ENCODE data around the gene COPZ2.
"Not testable (repeated sequence)": the region's sequence is repeated elsewhere in the genome, so short reads cannot be mapped to it uniquely, and the experiment has no call there.

COPZ2 gene

DNA sequence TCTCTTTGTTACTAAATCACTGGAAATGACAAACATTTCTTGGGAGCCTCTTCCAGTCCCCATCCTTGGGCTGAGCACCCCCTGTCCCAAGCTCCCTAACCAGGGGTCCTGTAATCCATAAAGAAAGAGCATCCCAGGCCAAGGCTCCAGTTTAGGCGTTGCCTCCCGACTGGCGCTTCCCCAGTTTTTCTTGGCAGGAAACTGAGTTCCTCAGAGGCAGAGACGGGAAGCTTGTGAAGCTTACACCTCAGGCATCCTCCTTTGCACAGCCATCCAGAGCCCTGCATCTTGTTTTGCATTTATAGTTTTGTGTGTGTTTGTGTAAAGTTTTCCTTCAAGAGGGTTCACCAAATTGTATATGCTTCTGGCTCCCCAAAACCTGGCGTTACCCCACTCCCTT, 7.1 kb downstream of the COPZ2 start:
- DNase-seq (ENCODE audit: low read depth in 2 of 2) = no peak

DNA sequence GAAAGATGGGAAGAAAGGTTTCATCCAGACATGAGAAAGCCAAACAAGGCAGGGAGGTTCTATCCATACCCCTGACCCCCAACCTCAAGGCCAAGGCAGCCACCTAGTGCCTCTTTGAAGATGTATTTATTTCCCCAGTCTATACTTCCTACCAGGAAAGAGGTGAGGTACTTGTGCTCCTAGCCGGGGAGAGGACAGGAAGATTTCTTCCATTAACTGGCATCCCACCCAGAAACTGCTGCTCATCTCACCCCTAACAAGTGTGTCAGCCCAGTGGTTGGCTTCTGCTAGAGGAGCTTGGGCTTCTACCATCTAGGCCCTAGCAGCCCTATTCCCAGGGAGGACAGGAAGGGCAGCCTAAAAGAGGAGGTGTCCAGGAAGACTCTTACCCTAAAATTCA, 8.9 kb downstream of the COPZ2 start:
- DNase-seq (ENCODE audit: low read depth in 2 of 2) = no peak

DNA sequence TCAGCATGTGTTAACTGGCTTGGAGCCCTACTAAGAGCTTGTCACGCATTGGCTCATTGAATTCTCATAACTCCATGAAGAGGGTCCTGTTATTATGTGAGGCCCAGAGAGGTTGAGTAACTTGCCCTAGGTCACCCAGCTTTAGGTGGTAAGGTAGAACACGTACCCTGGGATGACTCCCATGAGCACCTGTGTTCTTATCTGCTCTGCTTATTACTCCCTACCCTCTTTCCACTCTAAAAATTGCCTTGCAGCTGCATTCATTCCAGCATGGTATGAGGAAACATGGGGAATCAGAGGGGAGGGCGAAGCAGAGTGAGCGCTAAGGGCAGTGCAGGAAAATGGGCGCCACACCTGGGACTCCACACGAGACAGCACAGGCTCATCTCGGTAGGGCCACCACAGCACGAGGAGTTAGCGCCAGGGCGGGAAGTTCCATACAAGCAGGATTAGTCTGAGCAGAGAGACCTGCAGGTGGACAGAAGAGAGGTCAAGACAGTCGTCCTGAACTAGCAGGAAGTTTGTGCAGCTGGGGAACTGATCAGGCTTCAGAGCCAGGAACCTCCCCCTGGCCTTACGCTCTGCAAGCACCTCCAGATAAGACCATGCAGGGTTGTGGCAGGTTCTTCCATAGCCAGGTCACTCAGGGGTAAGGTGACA, 10.1 kb downstream of the COPZ2 start:
- DNase-seq (ENCODE audit: low read depth in 2 of 2) = no peak

DNA sequence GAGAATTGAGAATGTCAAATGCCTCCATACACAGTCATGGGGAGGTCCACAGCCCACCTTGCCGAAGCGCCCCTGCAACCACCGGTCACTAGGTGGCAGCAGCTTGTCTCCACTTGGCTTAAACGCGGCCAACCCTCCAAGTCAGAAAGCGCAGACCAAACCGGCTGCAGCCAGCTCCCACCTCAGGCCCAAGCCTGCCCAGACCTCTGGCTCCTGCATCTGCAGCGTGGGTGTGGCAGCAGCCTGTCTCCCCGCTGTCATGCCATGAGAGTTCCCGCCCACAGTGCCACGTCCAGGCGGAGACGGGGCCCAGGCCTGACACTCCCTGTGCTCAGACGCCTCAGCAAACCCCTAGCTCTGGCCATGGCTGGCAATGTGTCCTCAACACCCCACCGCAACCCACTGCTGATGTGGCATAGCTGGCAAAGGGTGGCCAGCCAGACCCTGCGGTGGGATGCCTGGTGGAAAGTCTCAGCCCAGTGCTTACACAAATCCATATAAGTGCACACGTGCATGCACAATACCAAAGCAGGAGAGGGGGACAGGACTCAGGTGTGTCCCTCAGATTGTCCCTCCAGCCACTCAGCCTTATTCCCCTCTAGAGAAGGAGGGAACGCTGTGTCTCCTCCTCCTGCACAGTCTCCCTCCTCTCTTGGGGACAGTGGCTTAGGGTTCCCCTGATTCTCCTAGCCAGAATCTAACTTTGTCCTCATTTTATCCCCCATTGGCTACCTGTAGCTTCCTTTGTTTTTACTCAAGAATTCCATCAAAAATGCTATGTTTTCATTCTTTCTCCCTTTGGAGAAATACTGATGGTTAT, 10.9 kb downstream of the COPZ2 start:
- peak in 1 of 2 donors; percentile 54 for DNase-seq (ENCODE audit: low read depth in 2 of 2)

DNA sequence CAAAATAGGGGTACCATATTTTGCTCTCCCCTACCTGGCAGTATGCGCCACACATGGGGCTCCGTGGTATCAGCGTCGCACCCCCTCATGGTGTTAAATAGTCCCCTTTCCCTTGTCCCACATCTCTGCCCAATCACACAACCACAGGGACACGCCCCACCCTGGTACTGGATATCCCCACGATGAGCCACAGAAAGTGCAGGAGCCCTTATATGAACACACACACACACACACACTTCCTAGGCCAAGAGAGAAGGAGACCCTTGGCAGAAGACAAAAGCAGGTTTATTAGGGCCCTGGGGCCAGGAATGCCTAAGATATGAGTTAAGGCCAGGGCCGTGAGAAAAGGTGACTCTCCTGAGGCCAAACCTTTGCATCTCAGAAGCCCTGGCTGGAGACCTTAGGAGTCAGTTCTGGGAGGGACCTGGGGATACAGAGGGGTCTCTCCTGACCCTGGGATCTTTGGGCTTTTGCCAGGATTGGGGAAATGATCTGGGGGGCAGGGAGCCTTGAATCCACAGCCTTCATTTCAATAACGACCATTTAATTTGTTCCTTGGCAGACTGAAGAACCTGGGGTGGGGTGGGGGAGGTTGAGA, 11.6 kb downstream of the COPZ2 start:
- no peak for DNase-seq (ENCODE audit: low read depth in 2 of 2)

DNA sequence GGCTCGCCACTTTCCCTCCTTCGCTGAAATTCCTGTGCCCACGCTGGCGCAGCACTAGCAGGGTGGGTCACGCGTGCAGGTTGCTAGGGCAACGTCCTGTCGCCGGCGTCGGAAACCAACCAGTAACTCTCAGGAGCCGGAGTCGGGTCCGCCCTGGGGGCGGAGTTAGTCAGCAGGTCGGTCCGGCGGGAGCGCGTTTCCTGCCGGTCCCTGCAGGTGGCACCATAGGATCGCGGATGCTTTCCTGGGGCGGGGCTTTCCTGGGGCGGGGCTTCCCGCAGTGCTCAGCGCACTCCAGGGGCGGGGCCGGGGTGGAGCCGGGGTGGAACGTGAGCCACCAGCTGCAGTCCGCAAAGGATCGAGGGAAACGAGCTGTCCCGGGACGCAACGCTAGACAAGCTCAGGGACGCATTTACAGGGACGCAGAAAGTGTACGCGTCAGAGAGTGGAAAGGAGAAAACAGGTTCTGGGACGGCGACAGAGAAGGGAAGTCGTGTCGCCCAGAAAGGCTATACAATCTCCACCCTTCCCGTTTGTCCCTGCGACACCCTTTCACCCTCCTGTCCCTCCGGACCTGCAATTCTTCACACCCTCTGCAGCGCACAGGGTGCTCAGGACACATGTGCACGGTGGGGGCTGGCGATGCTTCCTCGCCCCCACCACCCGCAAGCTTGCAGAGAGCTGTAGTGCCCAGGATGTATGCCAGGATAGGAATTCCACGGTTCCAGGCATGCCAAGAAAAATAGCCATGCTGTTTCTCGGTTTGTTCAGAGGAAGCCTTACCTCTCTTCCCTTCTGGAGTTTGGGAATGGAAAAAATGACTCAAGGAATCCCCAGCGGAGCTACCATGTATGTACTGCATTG, 12.3 kb downstream of the COPZ2 start:
- DNase-seq (ENCODE audit: low read depth in 2 of 2) = peak; percentile 95 to 96

DNA sequence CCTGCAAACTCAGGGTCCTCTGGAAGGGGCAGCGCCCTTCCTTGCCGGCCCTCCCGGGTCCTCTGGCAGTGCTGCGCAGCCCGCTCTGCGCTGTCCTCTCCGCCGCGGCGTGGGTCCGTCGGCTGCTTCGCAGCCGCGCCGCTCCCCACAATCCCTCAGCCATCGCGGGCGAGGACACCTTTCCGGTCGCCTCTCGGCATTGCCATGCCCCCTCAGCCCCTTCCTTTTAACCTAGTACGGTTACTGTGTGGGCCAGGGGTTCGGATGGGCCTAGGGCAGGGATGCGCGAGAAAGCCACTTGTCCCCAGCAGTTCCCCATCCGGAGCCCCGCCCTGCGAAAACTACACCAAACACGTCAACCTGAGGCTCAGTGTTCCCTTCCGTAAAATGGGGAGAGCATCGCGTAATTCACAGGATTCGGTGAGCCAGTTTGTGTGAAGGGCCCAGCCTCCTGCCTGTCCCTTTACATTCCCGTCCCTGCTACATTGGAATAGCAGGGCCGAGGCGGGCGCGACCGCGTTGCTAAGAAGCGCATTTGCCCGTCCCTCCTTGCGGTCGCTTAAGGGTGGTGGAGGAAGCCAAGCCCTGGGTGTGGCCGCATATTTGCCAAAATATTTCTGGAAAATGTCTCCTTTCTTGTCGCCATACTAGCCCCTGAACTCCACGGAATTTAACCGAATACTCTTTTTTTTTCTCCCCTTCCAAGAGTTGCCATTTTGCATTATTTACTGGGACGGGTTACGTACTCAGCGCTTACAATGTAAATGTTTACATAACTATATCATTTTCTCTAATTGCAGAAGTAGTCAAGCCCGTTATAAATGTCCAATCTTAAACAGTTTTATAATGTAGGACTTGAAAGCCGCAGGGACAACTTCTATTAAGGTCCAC, 13.2 kb downstream of the COPZ2 start:
- no peak for DNase-seq (ENCODE audit: low read depth in 2 of 2)

DNA sequence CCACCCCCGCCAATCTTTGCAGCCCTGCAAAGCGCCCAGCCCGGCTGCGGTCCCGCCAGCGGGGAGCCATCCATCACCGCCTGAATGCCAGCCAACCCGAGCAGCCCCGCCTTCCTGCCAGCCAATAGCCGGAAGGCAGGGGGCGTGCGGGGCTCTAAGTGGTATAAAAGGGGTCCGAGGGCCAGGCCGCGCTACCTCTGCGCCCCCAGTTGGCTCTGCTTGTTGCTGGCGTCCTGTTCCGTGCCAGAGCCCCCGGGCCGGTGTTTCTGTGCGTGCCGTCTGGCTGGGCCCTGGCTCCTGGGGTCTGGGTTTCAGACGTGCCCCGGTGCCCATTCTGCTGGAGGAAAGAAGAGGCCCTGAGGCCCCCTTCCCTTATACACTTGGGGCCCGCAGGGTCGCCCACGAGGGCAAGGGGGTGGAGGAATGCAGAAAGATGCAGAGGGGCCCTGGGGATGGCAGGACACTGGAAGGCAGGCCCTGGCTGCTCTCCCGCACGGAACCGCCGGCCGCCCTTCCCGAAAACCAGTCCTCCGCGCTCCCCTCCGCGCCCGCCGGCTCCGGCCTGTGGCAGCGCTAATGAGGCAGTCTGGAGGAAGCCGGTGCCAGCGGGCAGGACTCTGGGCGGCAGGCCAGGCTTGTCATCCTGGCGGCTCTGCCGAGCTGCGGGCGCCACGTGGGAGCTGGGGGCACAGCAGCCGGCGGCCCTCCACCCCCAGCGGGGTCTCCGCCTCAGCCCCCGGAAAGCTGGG, 14.0 kb downstream of the COPZ2 start:
- no peak for DNase-seq (ENCODE audit: low read depth in 2 of 2)

DNA sequence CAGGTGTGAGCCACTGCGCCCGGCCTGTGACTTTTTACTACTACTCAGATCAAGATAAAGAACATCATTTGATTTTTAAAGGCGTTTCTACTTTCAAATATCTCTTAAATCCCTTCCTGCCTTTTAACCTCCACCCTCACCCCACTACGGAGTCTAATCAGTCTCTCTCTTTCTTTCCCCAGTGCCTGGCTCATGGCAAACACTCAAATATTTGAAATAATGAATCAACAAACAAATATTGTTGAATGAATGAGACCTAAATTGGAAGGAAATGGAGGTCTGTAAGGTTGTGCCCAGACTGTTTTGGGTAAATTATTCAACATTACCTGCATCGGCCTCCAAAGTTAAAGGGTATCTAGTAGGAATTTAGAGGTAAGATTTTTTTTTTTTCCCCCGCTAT, 14.7 kb downstream of the COPZ2 start:
- no peak for DNase-seq (ENCODE audit: low read depth in 2 of 2)

DNA sequence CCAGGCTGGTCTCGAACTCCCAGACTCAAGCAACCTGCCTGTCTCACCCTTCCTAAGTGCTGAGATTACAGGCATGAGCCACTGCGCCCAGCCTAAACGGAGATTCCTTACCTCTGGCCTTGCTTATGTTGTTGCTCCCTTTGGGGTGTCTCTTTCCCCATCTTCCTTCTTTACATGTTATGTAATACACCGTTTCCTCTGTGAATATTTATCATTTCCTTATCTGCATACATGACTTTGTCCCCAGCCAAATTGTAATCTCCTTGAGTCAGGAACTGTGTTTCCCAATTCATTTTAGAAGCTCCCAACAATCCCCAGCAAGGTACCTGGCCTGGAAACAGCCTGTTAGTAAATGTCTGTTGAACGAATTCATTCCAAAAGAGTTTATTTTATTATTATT, 15.7 kb downstream of the COPZ2 start:
- DNase-seq (ENCODE audit: low read depth in 2 of 2) = no peak

DNA sequence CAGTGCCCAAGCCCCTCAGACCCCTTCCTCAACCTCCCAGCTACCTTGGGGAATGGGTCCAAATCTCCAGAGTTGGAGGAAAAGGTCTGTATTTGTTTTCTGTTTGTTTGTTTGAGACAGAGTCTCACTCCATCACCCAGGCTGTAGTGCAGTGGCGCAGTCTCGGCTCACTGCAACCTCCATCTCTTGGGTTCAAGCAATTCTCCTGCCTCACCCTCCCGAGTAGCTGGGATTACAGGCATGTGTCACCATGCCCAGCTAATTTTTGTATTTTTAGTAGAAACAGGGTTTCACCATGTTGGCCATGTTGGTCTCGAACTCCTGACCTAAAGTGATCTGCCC, 19.8 kb downstream of the COPZ2 start:
- not testable (repeated sequence) for DNase-seq (ENCODE audit: low read depth in 2 of 2)

DNA sequence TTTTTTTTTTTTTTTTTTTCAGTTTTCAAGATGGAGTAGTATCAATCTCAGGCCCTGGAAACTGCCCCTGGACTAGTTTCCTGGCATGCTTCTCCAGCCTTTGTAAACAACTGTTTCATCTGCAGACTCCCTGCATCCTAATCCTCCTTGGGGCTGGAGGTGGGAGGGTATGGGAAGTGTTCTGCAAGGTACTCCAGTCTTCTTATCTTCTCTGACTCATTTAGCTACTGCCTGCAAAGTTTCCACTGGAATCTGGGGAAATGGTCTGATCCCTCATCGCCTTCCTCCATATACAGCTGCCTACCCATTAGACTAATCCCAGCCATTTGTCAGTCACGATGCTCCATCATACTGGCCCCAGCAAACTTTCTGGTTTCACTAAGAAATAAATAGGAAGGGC, 21.5 kb downstream of the COPZ2 start:
- no peak for DNase-seq (ENCODE audit: low read depth in 2 of 2)

DNA sequence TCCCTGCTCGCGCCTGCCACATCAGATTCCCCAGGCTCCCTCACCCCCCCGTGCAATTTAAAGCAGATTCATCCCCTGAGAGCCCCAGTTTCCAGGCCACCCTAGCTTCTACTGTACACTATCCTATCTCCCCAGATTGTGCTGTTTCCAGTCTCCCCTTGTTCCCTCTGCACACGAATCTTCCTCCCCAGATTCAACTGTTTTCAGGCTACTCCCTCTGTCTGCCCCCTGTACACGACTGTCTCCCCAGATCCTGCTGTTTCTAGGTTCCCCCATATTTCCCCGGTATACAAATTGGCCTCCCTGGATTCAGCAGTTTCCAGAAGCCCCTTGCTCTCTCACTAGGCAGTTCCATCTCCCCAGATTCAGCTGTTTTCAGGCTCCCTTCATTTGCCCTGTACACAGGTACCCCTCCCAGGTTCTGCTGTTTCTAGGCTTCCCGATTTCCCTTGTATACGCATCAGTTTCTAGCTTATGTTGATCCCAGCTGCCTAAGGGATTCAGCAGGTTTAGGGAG, 22.9 kb downstream of the COPZ2 start:
- DNase-seq (ENCODE audit: low read depth in 2 of 2) = no peak

DNA sequence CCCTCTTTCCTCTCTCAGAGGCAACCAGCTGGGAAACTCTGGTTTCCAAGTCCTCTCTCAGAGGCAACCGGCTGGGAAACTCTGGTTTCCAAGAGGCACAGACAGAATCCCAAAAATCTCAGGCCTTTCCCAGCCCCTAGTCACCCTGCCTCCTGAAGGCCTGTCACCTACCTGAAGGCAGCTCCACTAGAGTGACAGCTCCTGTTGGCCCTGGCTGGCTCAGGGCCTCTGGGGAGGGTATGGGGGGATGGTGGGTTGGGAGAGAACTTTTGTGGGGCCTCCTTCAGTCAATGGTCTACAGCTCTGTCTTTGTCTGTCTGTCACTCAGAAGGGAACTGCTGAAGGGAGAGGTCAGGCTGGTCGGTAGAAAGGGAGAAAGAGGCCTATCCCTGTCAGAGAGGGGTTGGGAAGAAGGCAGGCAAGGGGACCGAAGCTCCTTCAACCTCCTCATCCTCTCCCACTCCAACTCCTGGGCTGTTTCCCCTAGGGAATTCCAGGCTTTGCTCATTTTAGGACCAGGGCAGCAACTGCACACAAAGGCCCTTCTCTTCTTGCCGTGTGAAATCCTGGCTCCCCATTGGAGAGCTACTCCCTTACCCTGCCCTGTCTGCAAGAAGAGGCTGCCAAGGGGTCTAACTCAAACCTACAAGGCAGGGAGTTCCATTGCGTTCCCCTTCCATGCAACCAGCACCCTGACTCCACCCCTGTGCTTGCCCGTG, 23.6 kb downstream of the COPZ2 start:
- DNase-seq (ENCODE audit: low read depth in 2 of 2) = no peak

DNA sequence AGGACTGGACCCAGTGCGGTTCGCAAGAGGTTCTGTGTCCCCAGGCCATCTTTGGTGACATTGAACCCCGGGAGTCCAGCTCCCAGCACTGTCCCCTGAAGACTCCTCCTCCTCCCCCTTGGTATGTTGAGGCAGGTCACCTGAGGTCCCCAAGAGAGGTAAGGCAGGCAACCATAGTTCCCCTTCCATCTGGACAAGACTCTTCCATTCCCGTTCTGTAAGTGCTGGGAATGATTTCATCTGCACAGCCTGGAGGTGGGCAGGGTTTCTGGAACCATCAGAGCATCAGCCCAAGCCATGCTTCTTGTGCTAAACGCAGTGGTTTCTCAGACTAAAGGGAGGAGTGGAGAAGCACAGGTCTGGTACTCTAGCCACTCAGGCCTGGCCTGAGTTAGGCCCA, 24.9 kb downstream of the COPZ2 start:
- DNase-seq (ENCODE audit: low read depth in 2 of 2) = no peak

DNA sequence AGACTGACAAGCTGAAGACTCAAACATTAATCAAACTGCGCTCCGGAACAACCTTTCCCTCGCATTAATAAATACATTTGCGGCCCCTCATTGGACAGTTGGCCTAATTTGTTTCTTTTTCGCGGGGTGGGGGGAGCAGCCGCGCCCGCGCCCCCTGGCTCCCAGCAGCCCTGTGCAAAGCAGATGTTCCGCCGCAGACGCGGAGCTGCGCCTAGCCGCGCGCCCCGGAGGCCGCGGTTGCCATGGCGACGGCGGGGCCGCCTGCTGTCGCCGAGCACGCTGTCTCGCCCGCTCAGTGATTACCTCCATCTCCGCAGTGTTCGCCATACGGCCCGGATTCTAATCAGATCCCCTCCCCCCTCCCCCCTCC, 25.5 kb downstream of the COPZ2 start:
- DNase-seq (ENCODE audit: low read depth in 2 of 2) = no peak

DNA sequence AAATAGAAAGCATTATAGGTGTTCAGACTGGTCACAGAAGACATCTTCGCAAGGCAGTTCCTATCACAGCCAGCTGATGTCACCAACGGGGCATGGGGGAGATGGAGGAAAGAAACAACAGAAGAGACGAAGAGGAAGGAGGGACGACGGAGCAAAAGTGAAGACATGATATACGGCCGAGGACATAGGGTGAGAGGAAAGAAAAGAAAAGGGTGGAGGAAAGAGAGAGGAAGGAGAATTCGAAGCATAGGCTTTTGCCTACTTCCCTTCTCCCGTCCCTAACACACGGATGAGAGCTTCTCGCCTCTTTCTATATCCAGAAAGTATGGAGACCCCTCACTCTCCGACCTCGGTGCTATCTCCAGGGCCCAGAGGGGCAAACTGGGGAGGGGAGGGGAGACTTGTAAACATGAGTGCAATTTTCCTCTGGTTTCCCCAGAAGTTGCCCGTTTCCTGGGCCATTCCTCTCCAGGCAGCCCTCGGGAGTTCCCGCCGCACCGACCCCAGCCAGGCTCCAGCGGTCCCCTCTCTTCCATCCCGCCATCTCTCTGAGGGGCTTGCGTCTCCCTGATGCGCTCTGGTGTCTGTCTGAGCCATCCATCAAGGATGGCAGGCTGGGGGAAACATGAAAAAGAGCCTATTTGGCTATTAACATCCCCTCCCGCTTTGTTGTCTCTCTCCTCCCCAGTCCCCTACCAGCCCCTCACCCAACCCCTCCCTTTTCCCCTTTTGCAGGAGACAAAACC, 26.0 kb downstream of the COPZ2 start:
- no peak for DNase-seq (ENCODE audit: low read depth in 2 of 2)

DNA sequence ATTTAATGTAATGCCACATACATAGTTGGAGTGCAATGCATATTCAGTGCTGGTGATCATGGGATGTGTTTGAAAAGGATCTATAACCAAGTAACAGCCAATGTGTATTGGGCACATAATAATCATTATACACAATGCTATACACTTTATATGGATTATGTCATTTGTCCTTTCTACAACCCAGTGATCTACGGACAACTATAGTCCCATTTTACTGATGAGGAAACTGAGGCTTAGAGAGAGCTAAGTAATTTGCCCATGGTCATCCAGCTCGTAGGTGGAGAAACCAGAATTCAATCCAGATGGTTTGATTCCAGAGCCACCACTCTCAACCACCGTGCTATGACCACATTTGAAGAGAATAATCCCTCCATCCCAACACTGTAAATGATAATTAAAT, 27.4 kb downstream of the COPZ2 start:
- no peak for DNase-seq (ENCODE audit: low read depth in 2 of 2)
